DMS153 treated with DMSO at 0.1 percent for 48 hours (cell line): ENCODE measurements around the gene CASD1.
A peak's percentile ranks its signal among the peaks of the same experiment; 100 is the strongest.

ENCODE experiments used
- DNase-seq: peaks from one replicate; lab custom pipeline; 2025; ENCODE audit not compliant: unreplicated experiment; lab: John Stamatoyannopoulos, UW

CASD1 gene

GRCh38 chr7:94509264-94509886 lies at the start of gene CASD1:
Gene CASD1, plus strand, starts transcription at chr7:94509809. Its CDS starts 276 bp downstream, at chr7:94510085.
- DNase-seq, result no peak

- DNase-seq, result no peak
These were observed 43.1 kb upstream of the CASD1 start for GRCh38 chr7:94466516-94466915.

- no peak for DNase-seq
These were observed 38.0 kb upstream of the CASD1 start for GRCh38 chr7:94471604-94472003.

GRCh38 chr7:94472608-94473007 lies 37.0 kb upstream of the CASD1 start:
- no peak for DNase-seq

GRCh38 chr7:94476251-94476840 lies 33.3 kb upstream of the CASD1 start:
- DNase-seq, result no peak

- DNase-seq, result no peak
These were observed 31.7 kb upstream of the CASD1 start for GRCh38 chr7:94477878-94478277.

GRCh38 chr7:94478648-94479214 lies 30.9 kb upstream of the CASD1 start:
- DNase-seq, result no peak

- no peak for DNase-seq
These were observed 28.3 kb upstream of the CASD1 start for GRCh38 chr7:94481279-94481678.

GRCh38 chr7:94482796-94483195 lies 26.8 kb upstream of the CASD1 start:
- DNase-seq, result no peak

GRCh38 chr7:94483843-94484242 lies 25.8 kb upstream of the CASD1 start:
- DNase-seq, result no peak

GRCh38 chr7:94486216-94486615 lies 23.4 kb upstream of the CASD1 start:
- DNase-seq, result no peak

GRCh38 chr7:94491410-94491809 lies 18.2 kb upstream of the CASD1 start:
- DNase-seq, result no peak

- no peak for DNase-seq
These were observed 17.0 kb upstream of the CASD1 start for GRCh38 chr7:94492601-94493000.

GRCh38 chr7:94497874-94498670 lies 11.5 kb upstream of the CASD1 start:
- no peak for DNase-seq

- DNase-seq, result no peak
These were observed 10.7 kb upstream of the CASD1 start for GRCh38 chr7:94498918-94499317.

GRCh38 chr7:94507462-94507861 lies 2.1 kb upstream of the CASD1 start:
- DNase-seq, result no peak

GRCh38 chr7:94507962-94508361 lies 1.6 kb upstream of the CASD1 start:
- no peak for DNase-seq

GRCh38 chr7:94509887-94510581 lies 425 bp downstream of the CASD1 start:
- DNase-seq, result peak; percentile 48

- DNase-seq, result no peak
These were observed 1.2 kb downstream of the CASD1 start for GRCh38 chr7:94510582-94511496.

GRCh38 chr7:94511718-94512117 lies 2.1 kb downstream of the CASD1 start:
- DNase-seq, result no peak
